C4-2B (cell line): ENCODE measurements around the gene SYPL1.

ENCODE experiments used
- H3K27ac ChIP-seq: fragments of 450-650 bp; 2 replicates; pipeline ENCODE4 v1.5.1; 2017
- CTCF ChIP-seq: fragments of 450-650 bp; conservative IDR thresholded peaks from 2 replicates; pipeline ENCODE4 v1.5.1; 2017; ENCODE audit warnings: mild to moderate bottlenecking
- ZFX ChIP-seq: fragments of 450-650 bp; IDR thresholded peaks from 2 replicates; pipeline ENCODE4 v1.6.1; 2017

The SYPL1 gene

GRCh38 chr7:106060394-106060920 lies 51.7 kb downstream of the SYPL1 start:
- TF ChIP-seq CTCF = no peak
- no peak for TF ChIP-seq ZFX
- 0 out of 2 replicates have a peak overlapping the region, but pooled peaks have one; percentile 4 for H3K27ac ChIP-seq

GRCh38 chr7:106059556-106059955 lies 52.6 kb downstream of the SYPL1 start:
- TF ChIP-seq ZFX = no peak
- TF ChIP-seq CTCF = no peak
- peak overlapping the region; percentile 4; the same call in 1 of the 2 replicates for H3K27ac ChIP-seq

- TF ChIP-seq ZFX (no peak), CTCF (no peak)
- H3K27ac ChIP-seq = peak overlapping the region; percentile 70
Measured at GRCh38 chr7:106058928-106059324, 53.2 kb downstream of the SYPL1 start.

GRCh38 chr7:106057962-106058927 lies 53.9 kb downstream of the SYPL1 start:
- TF ChIP-seq ZFX (peak; percentile 37; the same call in 1 of the 2 replicates), CTCF (no peak)
- peak overlapping the region; percentile 70 for H3K27ac ChIP-seq

GRCh38 chr7:106057204-106057961 lies 54.7 kb downstream of the SYPL1 start:
- no peak for TF ChIP-seq ZFX
- TF ChIP-seq CTCF = peak; percentile 64; the same call in 1 of the 2 replicates
- peak overlapping the region; percentile 70 for H3K27ac ChIP-seq

- TF ChIP-seq ZFX (no peak), CTCF (peak; percentile 97)
- peak overlapping the region; percentile 70; the same call in 1 of the 2 replicates for H3K27ac ChIP-seq
Measured at GRCh38 chr7:106056513-106057203, 55.5 kb downstream of the SYPL1 start.
